Stimulated activated CD4-positive, alpha-beta T cell treated with anti-CD3 and anti-CD28 coated beads, Interleukin-4, amount 100 ng/mL, for 24 hours (primary cell): ENCODE data around the gene OR11H6.
"Not testable (repeated sequence)": the region's sequence is repeated elsewhere in the genome, so short reads cannot be mapped to it uniquely, and the experiment has no call there.

Experiments
- DNase-seq: peaks from one replicate; pipeline ENCODE4 v3.0.0-alpha.2; 2020

Gene OR11H6

GRCh38 chr14:20223410-20223809, at the start of gene OR11H6:
TSS of gene OR11H6 (plus strand) at chr14:20223710. CDS start at chr14:20223710, 0 bp downstream.
- no peak for DNase-seq

GRCh38 chr14:20174205-20174604, 49.3 kb upstream of the OR11H6 start:
- not testable (repeated sequence) for DNase-seq

- DNase-seq = no peak
Measured at GRCh38 chr14:20176330-20176729, 47.2 kb upstream of the OR11H6 start.

- DNase-seq = no peak
Measured at GRCh38 chr14:20177433-20177974, 46.0 kb upstream of the OR11H6 start.

GRCh38 chr14:20179218-20179617, 44.3 kb upstream of the OR11H6 start:
- no peak for DNase-seq

GRCh38 chr14:20179880-20180279, 43.6 kb upstream of the OR11H6 start:
- DNase-seq = no peak

- DNase-seq = no peak
Measured at GRCh38 chr14:20180486-20180885, 43.0 kb upstream of the OR11H6 start.

- DNase-seq = no peak
Measured at GRCh38 chr14:20184181-20184580, 39.3 kb upstream of the OR11H6 start.

GRCh38 chr14:20190596-20190995, 32.9 kb upstream of the OR11H6 start, which contains the start of gene OR11G2:
TSS of gene OR11G2 (plus strand) at chr14:20190896. CDS start at chr14:20197438, 6,542 bp downstream.
- DNase-seq = no peak

- no peak for DNase-seq
Measured at GRCh38 chr14:20191396-20191795, 32.1 kb upstream of the OR11H6 start.

GRCh38 chr14:20194101-20194500, 29.4 kb upstream of the OR11H6 start:
- no peak for DNase-seq

- DNase-seq = not testable (repeated sequence)
Measured at GRCh38 chr14:20195170-20195569, 28.3 kb upstream of the OR11H6 start.

GRCh38 chr14:20195911-20196310, 27.6 kb upstream of the OR11H6 start:
- no peak for DNase-seq

- DNase-seq = no peak
Measured at GRCh38 chr14:20197459-20197858, 26.1 kb upstream of the OR11H6 start.

GRCh38 chr14:20198991-20199390, 24.5 kb upstream of the OR11H6 start:
- DNase-seq = no peak

GRCh38 chr14:20204721-20205120, 18.8 kb upstream of the OR11H6 start:
- DNase-seq = no peak

GRCh38 chr14:20209595-20209994, 13.9 kb upstream of the OR11H6 start:
- no peak for DNase-seq

- not testable (repeated sequence) for DNase-seq
Measured at GRCh38 chr14:20212406-20212805, 11.1 kb upstream of the OR11H6 start.

- no peak for DNase-seq
Measured at GRCh38 chr14:20215196-20215595, 8.3 kb upstream of the OR11H6 start.

- DNase-seq = no peak
Measured at GRCh38 chr14:20219033-20219432, 4.5 kb upstream of the OR11H6 start.

- DNase-seq = no peak
Measured at GRCh38 chr14:20228681-20229080, 5.2 kb downstream of the OR11H6 start, which contains the start of gene OR11H7. TSS of gene OR11H7 (plus strand) at chr14:20228981.

GRCh38 chr14:20235415-20235814, 11.9 kb downstream of the OR11H6 start:
- DNase-seq = not testable (repeated sequence)

- no peak for DNase-seq
Measured at GRCh38 chr14:20247646-20248246, 24.2 kb downstream of the OR11H6 start.

GRCh38 chr14:20262642-20263128, 39.2 kb downstream of the OR11H6 start:
- DNase-seq = no peak

- not testable (repeated sequence) for DNase-seq
Measured at GRCh38 chr14:20264361-20264760, 40.9 kb downstream of the OR11H6 start.
